Inflammatory macrophage treated with lipopolysaccharide for 1 hour (primary cell): ENCODE results near the gene PPIC.

Source experiments
- DNase-seq, 2 donors: peaks; one replicate each; pipeline ENCODE4 v3.0.0-alpha.2; 2020 to 2022

PPIC gene

DNA sequence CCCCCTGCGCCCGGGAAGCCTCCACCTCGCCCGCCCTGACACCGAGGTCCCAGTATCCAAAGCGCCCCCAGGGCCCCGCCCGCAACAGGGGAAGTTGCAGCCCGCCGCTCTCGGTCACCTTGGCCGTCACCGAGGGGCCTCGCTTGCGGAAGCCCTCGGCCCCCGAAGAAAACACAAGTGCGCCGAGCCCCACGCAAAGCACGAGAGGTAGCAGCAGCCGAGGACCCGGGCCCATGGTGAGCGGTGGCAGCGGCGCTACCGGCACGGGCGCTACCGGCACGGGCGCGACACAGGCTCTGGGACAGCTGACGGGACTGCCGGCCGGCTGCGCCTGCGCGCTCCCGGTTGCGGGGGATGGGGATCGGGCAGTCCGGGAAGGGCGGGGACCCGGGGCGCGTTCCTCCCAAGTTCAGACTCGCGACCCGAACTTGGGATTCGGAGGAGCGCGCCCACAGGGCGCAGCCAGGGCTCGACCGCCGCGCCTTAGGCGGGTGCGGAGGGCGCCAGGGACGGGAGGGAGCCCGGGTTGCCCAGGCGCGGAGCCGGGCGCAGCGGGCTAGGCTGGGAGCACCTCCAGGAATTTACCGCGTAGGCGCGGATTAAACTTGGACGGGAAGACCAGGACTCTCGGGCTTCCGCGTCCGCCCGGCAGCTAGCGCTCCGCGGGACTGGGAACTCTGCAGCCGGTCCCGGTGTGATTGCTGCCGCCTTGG is at the start of gene PPIC:
Gene PPIC, minus strand, starts transcription at position 335 of the 713 bp plus-strand sequence. Its CDS starts 100 bp downstream, at position 235.
- peak; percentile 44 to 62 for DNase-seq

- no peak for DNase-seq
These were observed 49.2 kb upstream of the PPIC start for GRCh38 chr5:123085638-123086286.

GRCh38 chr5:123084730-123085605 is 48.4 kb upstream of the PPIC start:
- DNase-seq, result no peak

GRCh38 chr5:123083298-123083697 is 46.8 kb upstream of the PPIC start:
- DNase-seq, result no peak

GRCh38 chr5:123080215-123080614 is 43.7 kb upstream of the PPIC start:
- no peak for DNase-seq

- DNase-seq, result no peak
These were observed 39.1 kb upstream of the PPIC start for GRCh38 chr5:123075521-123076163.

DNA sequence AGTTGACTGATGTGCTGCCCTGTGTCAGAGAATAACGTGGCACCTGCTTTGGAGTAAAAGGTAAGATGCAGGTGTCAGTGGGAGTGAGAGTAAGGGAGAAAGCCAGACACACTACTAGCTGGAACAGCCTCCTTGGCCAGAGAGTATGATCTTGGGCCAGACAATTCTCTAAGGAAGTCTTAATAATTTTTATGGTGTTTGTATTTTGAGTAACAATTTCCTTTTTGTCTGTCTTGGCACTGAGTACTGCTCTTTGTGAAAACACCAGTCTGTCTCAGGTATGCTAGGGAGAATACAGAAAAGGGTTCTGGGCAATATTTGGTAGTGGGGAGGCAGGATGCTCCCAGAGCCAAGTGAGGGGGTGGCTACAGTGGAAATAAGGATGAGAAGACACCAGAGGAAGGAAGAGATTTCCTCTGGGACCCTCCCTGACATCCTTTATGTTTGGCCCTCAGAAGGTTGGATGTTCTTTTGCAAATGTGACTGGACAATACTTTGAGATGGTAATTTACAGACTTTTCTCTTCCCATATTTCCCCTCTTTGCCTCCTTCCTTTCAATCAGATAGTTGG is 31.9 kb upstream of the PPIC start:
- no peak for DNase-seq

GRCh38 chr5:123066016-123066415 is 29.5 kb upstream of the PPIC start:
- DNase-seq, result no peak

- no peak for DNase-seq
These were observed 22.9 kb upstream of the PPIC start for GRCh38 chr5:123059455-123059854.

GRCh38 chr5:123051206-123051605 is 14.7 kb upstream of the PPIC start:
- DNase-seq, result no peak

GRCh38 chr5:123047706-123048105 is 11.2 kb upstream of the PPIC start:
- no peak for DNase-seq

- DNase-seq, result no peak
These were observed 9.7 kb upstream of the PPIC start for GRCh38 chr5:123046222-123046621.

- DNase-seq, result no peak
These were observed 8.5 kb upstream of the PPIC start for GRCh38 chr5:123044926-123045617.

GRCh38 chr5:123039673-123040072 is 3.1 kb upstream of the PPIC start:
- no peak for DNase-seq

GRCh38 chr5:123037104-123037418 is 536 bp upstream of the PPIC start:
- DNase-seq, result no peak

DNA sequence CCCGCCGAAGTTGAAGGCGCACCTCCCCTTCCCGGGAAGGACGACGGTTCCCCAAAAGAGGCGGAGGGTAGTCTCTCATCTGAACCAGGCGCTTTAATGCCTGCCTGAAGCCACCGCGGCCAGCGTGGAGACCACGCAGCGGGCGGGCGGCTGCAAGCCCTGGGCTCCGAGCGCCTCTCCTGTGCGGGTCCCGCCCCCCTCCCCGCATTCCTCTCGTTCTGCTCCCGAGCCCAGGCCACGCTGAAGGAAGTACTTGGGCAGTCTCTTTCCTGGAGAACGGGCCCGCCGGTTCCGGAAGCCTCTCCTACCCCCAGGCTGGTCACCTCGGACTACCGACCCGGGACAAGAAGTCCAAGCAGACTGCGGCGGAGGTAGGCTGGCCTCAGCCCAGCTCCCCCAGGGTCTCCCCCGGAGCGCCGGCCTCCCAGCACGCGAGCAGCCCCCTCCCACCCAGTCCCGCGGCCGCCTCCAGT is 571 bp downstream of the PPIC start:
- peak in 1 of 2 donors; percentile 3 for DNase-seq

DNA sequence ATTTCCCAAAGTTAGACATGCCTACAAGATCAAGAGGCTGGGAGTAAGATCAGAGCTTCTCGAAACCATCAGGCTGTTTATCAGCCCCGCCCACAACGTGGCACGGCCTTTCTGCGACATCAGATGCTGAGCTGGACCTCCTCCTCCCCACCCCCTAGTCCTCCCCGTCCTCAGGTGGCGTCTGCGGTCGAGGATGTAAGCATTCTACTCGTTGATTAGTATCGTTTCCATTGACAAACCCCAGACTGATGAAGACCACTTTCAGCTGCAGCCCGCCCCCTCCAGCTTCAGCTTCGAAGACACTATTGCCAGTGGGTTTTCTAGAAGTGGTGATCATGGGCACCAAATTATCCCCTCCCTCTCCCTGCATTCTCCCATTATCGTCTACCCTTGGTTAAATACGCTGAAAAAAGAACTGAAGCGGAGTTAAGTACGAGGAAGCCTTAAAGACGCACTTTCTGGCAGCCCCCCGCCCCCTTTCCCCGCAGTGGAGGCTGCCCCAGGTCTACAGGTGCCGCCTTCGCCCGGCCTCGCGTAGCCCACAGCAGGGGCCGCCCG is 1.1 kb downstream of the PPIC start:
- peak in 1 of 2 donors; percentile 6 for DNase-seq

- DNase-seq, result no peak
These were observed 3.3 kb downstream of the PPIC start for GRCh38 chr5:123033157-123033671.

DNA sequence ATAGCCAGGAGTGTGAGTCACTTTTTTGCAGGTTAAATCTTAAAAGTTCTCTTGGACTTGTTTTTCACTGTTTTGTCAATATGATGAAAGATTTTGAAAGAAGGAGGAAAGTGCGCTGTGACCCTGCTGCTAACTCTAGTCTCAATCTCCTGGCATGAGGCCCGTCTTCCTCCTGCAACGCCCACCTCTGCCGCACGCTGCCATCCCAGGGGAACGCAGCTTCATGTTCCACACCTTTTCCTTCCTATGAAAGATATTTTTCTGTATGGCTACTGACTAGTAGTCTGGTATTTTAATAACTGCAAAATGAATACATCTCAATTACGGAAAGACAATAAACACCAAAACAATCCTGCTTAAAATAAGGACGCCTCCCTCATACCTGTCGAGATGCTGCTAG is 8.3 kb downstream of the PPIC start:
- DNase-seq, result no peak

DNA sequence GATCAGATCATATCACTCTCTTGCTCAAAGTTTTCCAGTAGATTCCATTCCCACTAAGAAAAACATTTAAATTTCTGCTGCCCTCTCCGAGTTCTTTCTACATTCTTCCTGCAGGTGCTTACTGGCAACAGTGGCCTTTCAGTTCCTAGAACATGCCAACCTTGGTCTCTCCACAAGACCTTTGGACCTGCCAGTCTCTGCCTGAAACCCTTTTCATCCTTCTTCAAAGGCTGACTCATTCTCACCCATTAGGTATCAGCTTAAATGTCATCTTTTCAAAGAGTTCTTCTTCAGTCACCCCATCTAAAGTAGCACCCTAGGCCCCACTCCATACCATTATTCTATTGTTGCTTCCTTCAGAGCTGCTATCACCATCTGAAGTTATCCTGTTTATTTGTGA is 21.8 kb downstream of the PPIC start:
- no peak for DNase-seq

DNA sequence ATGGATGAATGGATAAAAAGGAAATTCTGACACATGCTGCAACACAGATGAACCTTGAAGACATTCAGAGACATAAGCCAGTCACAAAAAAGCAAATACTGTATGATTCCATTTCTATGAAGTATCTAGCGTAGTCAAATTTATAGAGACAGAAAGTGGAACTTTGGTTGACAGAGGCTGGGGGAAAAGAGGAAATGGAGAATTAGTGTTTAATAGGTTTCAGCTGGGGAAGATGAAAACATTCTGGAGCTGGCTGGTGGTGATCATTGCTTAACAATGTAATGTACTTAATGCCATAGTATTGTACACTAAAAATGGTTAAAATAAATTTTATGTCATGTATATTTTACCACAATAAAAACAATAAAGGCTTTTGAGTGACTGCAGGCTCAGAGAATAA is 24.2 kb downstream of the PPIC start:
- no peak for DNase-seq

GRCh38 chr5:123007754-123008153 is 28.8 kb downstream of the PPIC start:
- no peak for DNase-seq
